GM12872 (cell line): ENCODE data around the gene VSTM4.

ENCODE experiments used
- TF ChIP-seq, protein P1 (sequence below): IDR thresholded peaks from 3 replicates; pipeline ENCODE4 v1.5.1; 2011; ENCODE audit warnings: low read depth, mild to moderate bottlenecking, low read length, moderate library complexity; ENCODE audit not compliant: insufficient read depth

VSTM4 gene

DNA sequence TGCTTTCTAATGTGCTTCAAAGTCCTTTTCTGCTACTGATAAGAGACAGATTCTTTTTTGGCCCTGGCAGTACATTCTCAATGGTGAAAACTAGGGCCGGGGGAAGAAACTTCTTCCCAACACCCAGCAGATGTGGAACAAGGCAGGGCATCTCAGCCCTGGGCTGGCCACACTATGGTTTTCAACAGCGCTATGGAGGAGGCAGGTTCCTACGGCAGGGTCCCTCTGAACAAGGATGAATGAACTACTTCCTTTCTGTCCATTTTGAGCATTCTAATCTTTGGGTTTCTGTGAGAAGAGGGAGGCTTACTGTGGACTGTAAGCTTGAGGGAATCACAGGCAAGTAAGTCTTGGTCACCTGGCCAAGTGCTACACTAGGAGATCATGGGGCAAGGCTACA lies 78.7 kb downstream of the VSTM4 start:
- TF ChIP-seq, protein P1, sequence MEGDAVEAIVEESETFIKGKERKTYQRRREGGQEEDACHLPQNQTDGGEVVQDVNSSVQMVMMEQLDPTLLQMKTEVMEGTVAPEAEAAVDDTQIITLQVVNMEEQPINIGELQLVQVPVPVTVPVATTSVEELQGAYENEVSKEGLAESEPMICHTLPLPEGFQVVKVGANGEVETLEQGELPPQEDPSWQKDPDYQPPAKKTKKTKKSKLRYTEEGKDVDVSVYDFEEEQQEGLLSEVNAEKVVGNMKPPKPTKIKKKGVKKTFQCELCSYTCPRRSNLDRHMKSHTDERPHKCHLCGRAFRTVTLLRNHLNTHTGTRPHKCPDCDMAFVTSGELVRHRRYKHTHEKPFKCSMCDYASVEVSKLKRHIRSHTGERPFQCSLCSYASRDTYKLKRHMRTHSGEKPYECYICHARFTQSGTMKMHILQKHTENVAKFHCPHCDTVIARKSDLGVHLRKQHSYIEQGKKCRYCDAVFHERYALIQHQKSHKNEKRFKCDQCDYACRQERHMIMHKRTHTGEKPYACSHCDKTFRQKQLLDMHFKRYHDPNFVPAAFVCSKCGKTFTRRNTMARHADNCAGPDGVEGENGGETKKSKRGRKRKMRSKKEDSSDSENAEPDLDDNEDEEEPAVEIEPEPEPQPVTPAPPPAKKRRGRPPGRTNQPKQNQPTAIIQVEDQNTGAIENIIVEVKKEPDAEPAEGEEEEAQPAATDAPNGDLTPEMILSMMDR: no peak

DNA sequence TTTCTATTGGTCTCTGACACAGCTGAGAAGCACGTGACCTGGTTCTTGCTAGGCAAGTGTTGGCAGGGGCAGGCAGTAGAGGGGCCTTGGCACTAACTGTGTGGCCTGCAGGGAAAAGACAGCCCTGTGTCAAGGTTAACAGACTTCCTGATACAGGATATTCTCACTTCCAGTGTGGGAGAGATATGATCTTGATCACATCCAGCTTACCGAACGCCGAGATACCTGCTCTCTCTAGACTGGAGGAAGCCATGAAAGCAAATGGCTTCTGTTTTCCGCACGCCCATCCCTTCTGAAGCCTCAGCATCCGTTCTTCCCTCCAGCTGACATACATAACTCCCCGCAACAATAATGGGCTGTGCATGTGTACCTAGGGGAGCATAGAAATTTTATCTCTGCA lies 79.4 kb downstream of the VSTM4 start:
- TF ChIP-seq, protein P1: no peak

DNA sequence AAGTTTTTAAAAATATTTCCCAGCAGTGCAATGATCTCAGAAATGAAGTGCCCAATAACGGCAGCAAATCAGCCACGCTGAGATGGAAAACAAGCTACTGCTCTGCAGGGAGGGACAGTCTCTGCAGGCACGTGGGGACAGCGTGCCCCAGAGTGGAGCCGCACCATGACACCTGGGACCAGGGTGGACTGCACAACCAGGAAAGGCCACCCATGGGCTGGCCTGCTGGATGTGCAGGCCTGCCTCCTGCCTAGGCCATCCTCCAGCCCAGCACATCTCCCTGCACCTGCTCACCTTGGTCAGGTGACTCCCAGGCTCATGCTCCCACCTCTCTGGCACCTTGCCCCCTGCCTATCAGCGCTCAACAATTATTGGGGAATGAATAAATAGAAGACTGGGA lies 80.4 kb downstream of the VSTM4 start:
- TF ChIP-seq, protein P1: no peak

DNA sequence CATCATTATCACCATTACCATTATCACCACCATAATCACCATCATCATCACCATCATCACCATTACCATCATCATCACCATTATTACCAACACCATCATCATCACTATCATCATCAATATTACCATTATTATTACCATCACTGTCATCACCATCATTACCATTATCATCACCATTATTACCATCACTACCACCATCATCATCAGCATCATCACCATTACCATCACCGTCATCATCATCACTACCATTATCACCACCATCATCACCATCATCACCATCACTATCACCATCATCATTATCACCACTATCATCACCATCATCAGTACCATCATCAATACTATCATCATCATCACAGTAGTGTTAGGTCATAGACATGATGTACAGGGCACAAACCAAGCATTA lies 81.4 kb downstream of the VSTM4 start:
- TF ChIP-seq, protein P1: no peak

DNA sequence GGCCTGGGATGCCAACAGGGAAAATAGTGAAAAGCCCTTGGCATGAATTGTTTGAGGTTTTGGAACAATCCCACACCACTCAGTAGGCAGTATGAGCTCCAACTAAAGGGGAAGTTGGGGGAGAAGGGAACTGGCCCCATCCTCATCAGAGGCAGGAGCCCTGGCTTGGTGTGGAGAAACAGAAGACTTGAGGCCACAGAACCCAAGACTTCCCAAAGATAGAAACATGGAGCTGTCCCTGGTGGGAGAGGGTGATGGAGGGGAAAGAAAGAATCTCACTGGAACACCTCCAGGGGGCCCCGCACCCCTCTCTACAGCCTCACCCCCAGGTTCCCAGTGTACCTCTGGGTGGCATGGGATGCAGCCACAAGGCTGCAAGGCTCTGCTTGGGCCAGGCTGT lies 85.7 kb downstream of the VSTM4 start:
- TF ChIP-seq, protein P1: no peak

DNA sequence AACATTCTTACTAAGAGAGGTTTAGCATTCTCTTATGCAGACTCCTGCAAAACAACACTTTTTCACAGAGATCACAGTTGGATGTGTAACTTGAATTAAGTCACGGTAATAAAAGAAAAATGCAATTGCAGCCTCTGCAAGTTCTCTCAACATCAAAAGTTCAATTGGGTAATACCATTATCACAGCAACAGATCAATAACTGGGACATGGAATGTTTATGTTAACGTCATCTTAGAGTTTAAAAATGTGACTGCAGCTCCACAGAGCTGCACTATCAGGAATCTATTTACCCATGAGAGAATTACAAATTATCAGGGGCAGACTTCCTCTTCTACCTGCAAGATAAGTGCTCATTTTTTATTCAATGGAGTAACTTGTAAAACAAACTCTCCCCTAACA lies 86.7 kb downstream of the VSTM4 start:
- TF ChIP-seq, protein P1: no peak

DNA sequence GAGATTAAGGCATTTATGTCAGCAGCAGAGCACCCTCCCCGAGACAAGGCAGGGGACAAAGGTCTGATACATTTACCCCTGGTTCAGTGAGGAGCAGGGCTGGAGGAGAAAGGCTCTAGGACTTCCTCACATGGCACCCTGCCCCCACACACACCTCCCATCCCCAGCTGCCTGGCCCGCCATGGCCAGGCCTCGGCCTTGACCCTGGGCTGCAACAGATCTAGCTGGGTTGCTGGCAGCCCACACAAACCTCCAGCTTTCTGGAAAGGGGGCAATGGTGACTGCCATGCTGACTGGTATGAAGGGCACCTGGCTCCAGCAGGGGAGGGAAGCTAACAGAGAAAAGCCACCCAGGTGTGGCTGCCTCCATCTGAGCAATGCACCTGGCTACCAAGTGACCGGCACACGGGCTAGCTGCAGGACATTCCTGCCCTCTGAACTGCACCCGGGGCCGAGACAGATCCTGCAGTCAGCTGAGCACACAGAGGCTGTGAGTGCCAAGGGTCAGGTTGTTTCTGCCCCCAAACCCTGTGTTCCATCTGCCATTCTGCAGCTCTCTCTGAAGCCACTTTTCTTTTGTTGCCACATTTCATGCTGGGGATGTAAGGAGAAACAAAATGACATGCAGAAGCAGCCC lies 89.9 kb downstream of the VSTM4 start:
- TF ChIP-seq, protein P1: no peak
